GM12878 (cell line): Measurements from ENCODE around the gene ZNF689. TPM values are rescaled to one million over a fixed set of nuclear protein-coding genes. Genes with fewer than 3 reads are reported as not detected.
A peak's percentile ranks its signal among the peaks of the same experiment; 100 is the strongest.

Experiments
- ATF7 ChIP-seq: fragments of 450-650 bp; IDR thresholded peaks from 2 replicates; pipeline ENCODE4 v1.6.1; 2016; ENCODE audit warnings: low read depth, mild to moderate bottlenecking
- DPF2 ChIP-seq: fragments of 450-650 bp; IDR thresholded peaks from 2 replicates; pipeline ENCODE4 v1.6.1; 2017; ENCODE audit warnings: mild to moderate bottlenecking
- HCFC1 ChIP-seq: fragments of 150-350 bp; IDR thresholded peaks from 2 replicates; pipeline ENCODE4 v1.6.1; 2014; ENCODE audit warnings: low read length
- IKZF2 ChIP-seq, 2 experiments: fragments of 450-650 bp; IDR thresholded peaks; 2 replicates each; pipeline ENCODE4 v1.6.1; 2017; ENCODE audit warnings: mild to moderate bottlenecking in 2 of 2, moderate library complexity in 2 of 2
- MXI1 ChIP-seq: fragments of 150-350 bp; IDR thresholded peaks from 2 replicates; pipeline ENCODE4 v1.6.1; 2011; ENCODE audit warnings: low read depth, mild to moderate bottlenecking, inconsistent platforms, low read length, improper control_type of control experiment
- NFIC ChIP-seq: IDR thresholded peaks from 2 replicates; pipeline ENCODE4 v1.6.1; 2012; ENCODE audit warnings: low read depth, mild to moderate bottlenecking, inconsistent platforms, low read length, moderate library complexity
- NFYB ChIP-seq: IDR thresholded peaks from 2 replicates; pipeline ENCODE4 v1.6.1; 2011; ENCODE audit warnings: low read depth, mild to moderate bottlenecking, low read length, improper control_type of control experiment, moderate library complexity; ENCODE audit not compliant: insufficient read depth
- RCOR1 ChIP-seq: conservative IDR thresholded peaks from 2 replicates; pipeline ENCODE4 v1.6.1; 2012; ENCODE audit warnings: low read depth, low read length, improper control_type of control experiment
- RFX5 ChIP-seq: IDR thresholded peaks from 2 replicates; pipeline ENCODE4 v1.6.1; 2011; ENCODE audit warnings: low read depth, low read length, improper control_type of control experiment
- SIX5 ChIP-seq: IDR thresholded peaks from 2 replicates; pipeline ENCODE4 v1.6.1; 2011; ENCODE audit warnings: mild to moderate bottlenecking, low read depth, low read length, moderate library complexity; ENCODE audit not compliant: severe bottlenecking
- SMARCA5 ChIP-seq: fragments of 450-650 bp; IDR thresholded peaks from 2 replicates; pipeline ENCODE4 v1.6.1; 2017; ENCODE audit warnings: mild to moderate bottlenecking
- SP1 ChIP-seq: IDR thresholded peaks from one replicate; pipeline ENCODE4 v1.6.1; 2011; ENCODE audit warnings: low read depth, low read length
- STAT1 ChIP-seq: fragments of 450-650 bp; conservative IDR thresholded peaks from 2 replicates; pipeline ENCODE4 v1.6.1; 2014; ENCODE audit warnings: antibody characterized with exemption, mild to moderate bottlenecking
- STAT3 ChIP-seq: IDR thresholded peaks from 2 replicates; pipeline ENCODE4 v1.6.1; 2011; ENCODE audit warnings: low read depth, low read length, improper control_type of control experiment
- YY1 ChIP-seq: IDR thresholded peaks from 2 replicates; pipeline ENCODE4 v1.6.1; 2011; ENCODE audit warnings: low read depth, mild to moderate bottlenecking, low read length
- polyA plus RNA-seq, 11 experiments: library from polyadenylated mRNA; depleted of rRNA in 4 of 11; unstranded in 6 of 11; stranded (reverse) in 5 of 11; fragments of >200 nt; fragmentation: Nextera tagmentation in 4 of 11; fragmentation: Illumina TruSeq in 1 of 11; extraction: Ambion mirVana in 4 of 11; extraction: Trizol in 1 of 11; gene quantifications; 1 replicate in 1 of 11; 2 replicates in 10 of 11; pipeline versions ENCODE4 v1.2.1 to v1.2.3, GENCODE V29; 2011 to 2016; ENCODE audit warnings: inconsistent platforms in 2 of 11, missing spikeins in 2 of 11, low read depth in 1 of 11
- total RNA-seq, 4 experiments: library from RNA; depleted of rRNA in 3 of 4; stranded (reverse); fragments of >200 nt in 3 of 4; fragmentation: Illumina TruSeq in 1 of 4; extraction: Trizol in 1 of 4; gene quantifications; 2 replicates each; pipeline versions ENCODE4 v1.2.1 to v1.2.3, GENCODE V29; 2013 to 2021
- TF ChIP-seq, protein P1 (sequence below): IDR thresholded peaks from 2 replicates; pipeline ENCODE4 v1.6.1; 2012; ENCODE audit warnings: low read depth, low read length, improper control_type of control experiment
- TF ChIP-seq, protein P2 (sequence below): fragments of 450-650 bp; IDR thresholded peaks from 2 replicates; pipeline ENCODE4 v1.6.1; 2014; ENCODE audit warnings: mild to moderate bottlenecking
- TF ChIP-seq, protein P3 (sequence below): fragments of 150-350 bp; IDR thresholded peaks from 2 replicates; pipeline ENCODE4 v1.6.1; 2016; ENCODE audit warnings: low read depth, low read length
- TF ChIP-seq, protein P4 (sequence below): IDR thresholded peaks from 2 replicates; pipeline ENCODE4 v1.6.1; 2011; ENCODE audit warnings: borderline replicate concordance, low read depth, mild to moderate bottlenecking, moderate library complexity, mixed read lengths, low read length; ENCODE audit not compliant: insufficient read depth; ENCODE audit errors: extremely low read length
- TF ChIP-seq, protein P5 (sequence below): IDR thresholded peaks from 2 replicates; pipeline ENCODE4 v1.6.1; 2012; ENCODE audit warnings: low read depth, low read length, improper control_type of control experiment
- TF ChIP-seq, protein P6 (sequence below): fragments of 150-350 bp; IDR thresholded peaks from 2 replicates; pipeline ENCODE4 v1.6.1; 2014; ENCODE audit warnings: mild to moderate bottlenecking, low read depth, low read length

The ZNF689 gene
- total and polyA plus RNA-seq, 10 of the 15 experiments (the other 5 are each of a cell fraction or from before 2014, with no cell fraction given) = 4.7 to 13.2 (median 8.5) TPM

DNA sequence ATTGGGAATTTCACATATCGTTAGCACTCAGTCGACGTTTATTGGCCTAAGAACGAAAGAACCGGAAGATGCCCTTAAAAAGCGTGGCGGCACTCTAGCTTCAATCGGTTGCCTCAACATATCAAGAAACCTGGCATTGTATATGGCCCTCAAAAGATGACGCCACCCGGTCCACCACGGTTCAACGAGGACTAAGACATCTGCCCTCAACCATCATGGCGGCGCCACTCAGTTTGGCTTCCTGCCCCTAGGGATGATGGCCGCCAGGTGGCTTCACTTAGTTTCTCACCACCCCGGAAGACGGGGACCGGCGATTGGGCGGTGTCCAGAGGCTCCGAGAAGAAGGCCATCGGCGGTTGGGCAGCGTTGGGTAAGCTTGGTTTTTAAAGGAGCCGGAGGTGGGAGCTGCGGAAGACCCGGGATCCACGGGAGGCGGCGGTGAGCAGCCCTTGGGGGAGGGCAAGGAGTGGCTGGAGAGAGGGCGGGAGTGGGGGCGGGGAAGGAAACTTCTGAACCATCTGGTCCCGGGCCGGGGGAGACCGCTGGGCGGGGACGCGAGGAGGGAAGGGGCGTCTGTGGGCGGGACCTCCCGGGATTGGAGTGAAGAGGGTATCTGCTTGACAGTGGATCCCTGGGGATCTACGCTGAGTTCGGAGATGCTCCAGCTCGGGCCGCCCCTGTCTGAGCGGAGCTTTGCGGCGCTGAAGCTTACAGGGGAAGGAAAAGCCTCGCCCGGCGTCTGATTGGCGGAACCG, 40.4 kb upstream of the ZNF689 start, which contains the start of gene PRR14 (continued):
- TF ChIP-seq, protein P1, sequence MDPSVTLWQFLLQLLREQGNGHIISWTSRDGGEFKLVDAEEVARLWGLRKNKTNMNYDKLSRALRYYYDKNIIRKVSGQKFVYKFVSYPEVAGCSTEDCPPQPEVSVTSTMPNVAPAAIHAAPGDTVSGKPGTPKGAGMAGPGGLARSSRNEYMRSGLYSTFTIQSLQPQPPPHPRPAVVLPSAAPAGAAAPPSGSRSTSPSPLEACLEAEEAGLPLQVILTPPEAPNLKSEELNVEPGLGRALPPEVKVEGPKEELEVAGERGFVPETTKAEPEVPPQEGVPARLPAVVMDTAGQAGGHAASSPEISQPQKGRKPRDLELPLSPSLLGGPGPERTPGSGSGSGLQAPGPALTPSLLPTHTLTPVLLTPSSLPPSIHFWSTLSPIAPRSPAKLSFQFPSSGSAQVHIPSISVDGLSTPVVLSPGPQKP = peak; percentile 98
- TF ChIP-seq DPF2 = no peak
- peak; percentile 98 for TF ChIP-seq SP1
- TF ChIP-seq NFYB = peak; percentile 92
- TF ChIP-seq, protein P2, sequence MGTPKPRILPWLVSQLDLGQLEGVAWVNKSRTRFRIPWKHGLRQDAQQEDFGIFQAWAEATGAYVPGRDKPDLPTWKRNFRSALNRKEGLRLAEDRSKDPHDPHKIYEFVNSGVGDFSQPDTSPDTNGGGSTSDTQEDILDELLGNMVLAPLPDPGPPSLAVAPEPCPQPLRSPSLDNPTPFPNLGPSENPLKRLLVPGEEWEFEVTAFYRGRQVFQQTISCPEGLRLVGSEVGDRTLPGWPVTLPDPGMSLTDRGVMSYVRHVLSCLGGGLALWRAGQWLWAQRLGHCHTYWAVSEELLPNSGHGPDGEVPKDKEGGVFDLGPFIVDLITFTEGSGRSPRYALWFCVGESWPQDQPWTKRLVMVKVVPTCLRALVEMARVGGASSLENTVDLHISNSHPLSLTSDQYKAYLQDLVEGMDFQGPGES = peak; percentile 92; the same call in 1 of the 2 replicates
- peak; percentile 91 for TF ChIP-seq SIX5
- TF ChIP-seq STAT3 = 0 out of 2 replicates have a peak, but pooled peaks have one; percentile 59
- peak; percentile 84 for TF ChIP-seq MXI1
- TF ChIP-seq, protein P3, sequence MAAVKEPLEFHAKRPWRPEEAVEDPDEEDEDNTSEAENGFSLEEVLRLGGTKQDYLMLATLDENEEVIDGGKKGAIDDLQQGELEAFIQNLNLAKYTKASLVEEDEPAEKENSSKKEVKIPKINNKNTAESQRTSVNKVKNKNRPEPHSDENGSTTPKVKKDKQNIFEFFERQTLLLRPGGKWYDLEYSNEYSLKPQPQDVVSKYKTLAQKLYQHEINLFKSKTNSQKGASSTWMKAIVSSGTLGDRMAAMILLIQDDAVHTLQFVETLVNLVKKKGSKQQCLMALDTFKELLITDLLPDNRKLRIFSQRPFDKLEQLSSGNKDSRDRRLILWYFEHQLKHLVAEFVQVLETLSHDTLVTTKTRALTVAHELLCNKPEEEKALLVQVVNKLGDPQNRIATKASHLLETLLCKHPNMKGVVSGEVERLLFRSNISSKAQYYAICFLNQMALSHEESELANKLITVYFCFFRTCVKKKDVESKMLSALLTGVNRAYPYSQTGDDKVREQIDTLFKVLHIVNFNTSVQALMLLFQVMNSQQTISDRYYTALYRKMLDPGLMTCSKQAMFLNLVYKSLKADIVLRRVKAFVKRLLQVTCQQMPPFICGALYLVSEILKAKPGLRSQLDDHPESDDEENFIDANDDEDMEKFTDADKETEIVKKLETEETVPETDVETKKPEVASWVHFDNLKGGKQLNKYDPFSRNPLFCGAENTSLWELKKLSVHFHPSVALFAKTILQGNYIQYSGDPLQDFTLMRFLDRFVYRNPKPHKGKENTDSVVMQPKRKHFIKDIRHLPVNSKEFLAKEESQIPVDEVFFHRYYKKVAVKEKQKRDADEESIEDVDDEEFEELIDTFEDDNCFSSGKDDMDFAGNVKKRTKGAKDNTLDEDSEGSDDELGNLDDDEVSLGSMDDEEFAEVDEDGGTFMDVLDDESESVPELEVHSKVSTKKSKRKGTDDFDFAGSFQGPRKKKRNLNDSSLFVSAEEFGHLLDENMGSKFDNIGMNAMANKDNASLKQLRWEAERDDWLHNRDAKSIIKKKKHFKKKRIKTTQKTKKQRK = no peak
- TF ChIP-seq HCFC1 = peak; percentile 97
- no peak for TF ChIP-seq SMARCA5
- TF ChIP-seq STAT1 = peak; percentile 74; the same call in 1 of the 2 replicates
- peak; percentile 97 for TF ChIP-seq ATF7
- TF ChIP-seq RCOR1 = peak; percentile 78; the same call in 1 of the 2 replicates
- TF ChIP-seq, protein P4, sequence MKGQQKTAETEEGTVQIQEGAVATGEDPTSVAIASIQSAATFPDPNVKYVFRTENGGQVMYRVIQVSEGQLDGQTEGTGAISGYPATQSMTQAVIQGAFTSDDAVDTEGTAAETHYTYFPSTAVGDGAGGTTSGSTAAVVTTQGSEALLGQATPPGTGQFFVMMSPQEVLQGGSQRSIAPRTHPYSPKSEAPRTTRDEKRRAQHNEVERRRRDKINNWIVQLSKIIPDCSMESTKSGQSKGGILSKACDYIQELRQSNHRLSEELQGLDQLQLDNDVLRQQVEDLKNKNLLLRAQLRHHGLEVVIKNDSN = no peak
- TF ChIP-seq RFX5 = no peak
- peak; percentile 79 to 86; a peak in 2 of 4 replicates for TF ChIP-seq IKZF2 (IDR thresholded peaks at IDR 0.05)
- TF ChIP-seq NFIC = no peak
- TF ChIP-seq YY1 = peak; percentile 100
- TF ChIP-seq, protein P5, sequence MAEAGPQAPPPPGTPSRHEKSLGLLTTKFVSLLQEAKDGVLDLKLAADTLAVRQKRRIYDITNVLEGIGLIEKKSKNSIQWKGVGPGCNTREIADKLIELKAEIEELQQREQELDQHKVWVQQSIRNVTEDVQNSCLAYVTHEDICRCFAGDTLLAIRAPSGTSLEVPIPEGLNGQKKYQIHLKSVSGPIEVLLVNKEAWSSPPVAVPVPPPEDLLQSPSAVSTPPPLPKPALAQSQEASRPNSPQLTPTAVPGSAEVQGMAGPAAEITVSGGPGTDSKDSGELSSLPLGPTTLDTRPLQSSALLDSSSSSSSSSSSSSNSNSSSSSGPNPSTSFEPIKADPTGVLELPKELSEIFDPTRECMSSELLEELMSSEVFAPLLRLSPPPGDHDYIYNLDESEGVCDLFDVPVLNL = peak; percentile 49; the same call in 1 of the 2 replicates
- TF ChIP-seq, protein P6, sequence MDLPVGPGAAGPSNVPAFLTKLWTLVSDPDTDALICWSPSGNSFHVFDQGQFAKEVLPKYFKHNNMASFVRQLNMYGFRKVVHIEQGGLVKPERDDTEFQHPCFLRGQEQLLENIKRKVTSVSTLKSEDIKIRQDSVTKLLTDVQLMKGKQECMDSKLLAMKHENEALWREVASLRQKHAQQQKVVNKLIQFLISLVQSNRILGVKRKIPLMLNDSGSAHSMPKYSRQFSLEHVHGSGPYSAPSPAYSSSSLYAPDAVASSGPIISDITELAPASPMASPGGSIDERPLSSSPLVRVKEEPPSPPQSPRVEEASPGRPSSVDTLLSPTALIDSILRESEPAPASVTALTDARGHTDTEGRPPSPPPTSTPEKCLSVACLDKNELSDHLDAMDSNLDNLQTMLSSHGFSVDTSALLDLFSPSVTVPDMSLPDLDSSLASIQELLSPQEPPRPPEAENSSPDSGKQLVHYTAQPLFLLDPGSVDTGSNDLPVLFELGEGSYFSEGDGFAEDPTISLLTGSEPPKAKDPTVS = 0 out of 2 replicates have a peak, but pooled peaks have one; percentile 20
